HL-60 (cell line): ENCODE data around the gene TINAGL1.

Experiments used
- DNase-seq, 2 experiments: peaks; one replicate each; pipeline ENCODE4 v3.0.0-alpha.2; 2010 to 2020; ENCODE audit warnings: low read depth in 1 of 2, low spot score in 1 of 2
- H3K27ac ChIP-seq: fragments of 250-450 bp; sonication (Bioruptor Pico); replicated peaks from 2 replicates; pipeline ENCODE4 v1.5.1; 2020; ENCODE audit warnings: mild to moderate bottlenecking, moderate library complexity
- H3K27me3 ChIP-seq: fragments of 250-450 bp; sonication (Bioruptor Pico); 2 replicates; pipeline ENCODE4 v1.5.1; 2021; ENCODE audit warnings: mild to moderate bottlenecking, moderate library complexity; ENCODE audit not compliant: insufficient read depth, poor library complexity, severe bottlenecking
- H3K4me3 ChIP-seq: replicated peaks from 2 replicates; pipeline ENCODE4 v1.5.1; 2011; ENCODE audit warnings: mild to moderate bottlenecking, control low read depth, low read length; ENCODE audit not compliant: insufficient read depth
- GABPA ChIP-seq: IDR thresholded peaks from 2 replicates; pipeline ENCODE4 v1.6.1; 2012; ENCODE audit warnings: low read depth
- POLR2AphosphoS5 ChIP-seq: IDR thresholded peaks from 2 replicates; pipeline ENCODE4 v1.6.1; 2012; ENCODE audit warnings: low read depth
- SPI1 ChIP-seq: IDR thresholded peaks from 2 replicates; pipeline ENCODE4 v1.6.1; 2012; ENCODE audit warnings: low read depth, mild to moderate bottlenecking, borderline replicate concordance
- TF ChIP-seq, protein P1 (sequence below): IDR thresholded peaks from one replicate; pipeline ENCODE4 v1.5.1; 2011; ENCODE audit warnings: low read length, control low read depth, inconsistent platforms; ENCODE audit not compliant: insufficient read depth
- TF ChIP-seq, protein P2 (sequence below): IDR thresholded peaks from 2 replicates; pipeline ENCODE4 v1.6.1; 2012; ENCODE audit warnings: low read depth; ENCODE audit not compliant: insufficient replicate concordance

TINAGL1 gene

DNA sequence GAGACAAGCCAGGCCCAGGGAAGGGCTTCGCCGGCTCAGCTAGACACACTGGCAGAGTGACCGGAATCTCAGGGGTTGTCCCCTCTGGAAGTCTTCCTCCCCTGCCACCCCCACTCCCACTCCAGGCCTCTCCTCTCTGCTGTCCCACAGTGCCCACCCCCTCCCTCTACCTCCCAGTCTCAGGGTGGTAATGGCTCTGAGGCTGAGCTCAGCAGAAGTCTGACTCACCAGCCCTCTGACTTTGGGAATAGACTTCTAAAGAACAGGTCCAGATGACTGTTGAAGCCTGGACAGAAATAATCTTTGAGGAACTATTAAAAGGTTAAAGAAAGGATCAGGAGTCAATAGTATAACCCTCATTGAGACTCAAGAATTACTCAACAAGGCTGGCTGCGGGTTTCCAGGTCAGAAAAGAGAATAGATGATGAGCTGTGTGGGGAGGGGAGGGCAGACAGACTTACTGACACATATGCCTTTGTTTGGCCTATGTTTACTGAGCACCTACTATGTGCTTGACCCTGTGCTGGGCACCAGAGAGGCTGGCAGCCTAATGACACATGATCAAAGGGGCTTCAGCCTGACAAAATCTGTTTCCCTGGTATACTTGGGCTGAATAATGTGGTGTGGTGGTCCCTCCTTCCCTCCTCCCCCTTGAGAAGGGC, 49.4 kb downstream of the TINAGL1 start:
- Histone ChIP-seq H3K27ac (no peak overlapping the region), H3K27me3 (no peaks in the 10 kb centered on the region), H3K4me3 (no peak overlapping the region)
- DNase-seq, result no peak
- TF ChIP-seq, protein P1, sequence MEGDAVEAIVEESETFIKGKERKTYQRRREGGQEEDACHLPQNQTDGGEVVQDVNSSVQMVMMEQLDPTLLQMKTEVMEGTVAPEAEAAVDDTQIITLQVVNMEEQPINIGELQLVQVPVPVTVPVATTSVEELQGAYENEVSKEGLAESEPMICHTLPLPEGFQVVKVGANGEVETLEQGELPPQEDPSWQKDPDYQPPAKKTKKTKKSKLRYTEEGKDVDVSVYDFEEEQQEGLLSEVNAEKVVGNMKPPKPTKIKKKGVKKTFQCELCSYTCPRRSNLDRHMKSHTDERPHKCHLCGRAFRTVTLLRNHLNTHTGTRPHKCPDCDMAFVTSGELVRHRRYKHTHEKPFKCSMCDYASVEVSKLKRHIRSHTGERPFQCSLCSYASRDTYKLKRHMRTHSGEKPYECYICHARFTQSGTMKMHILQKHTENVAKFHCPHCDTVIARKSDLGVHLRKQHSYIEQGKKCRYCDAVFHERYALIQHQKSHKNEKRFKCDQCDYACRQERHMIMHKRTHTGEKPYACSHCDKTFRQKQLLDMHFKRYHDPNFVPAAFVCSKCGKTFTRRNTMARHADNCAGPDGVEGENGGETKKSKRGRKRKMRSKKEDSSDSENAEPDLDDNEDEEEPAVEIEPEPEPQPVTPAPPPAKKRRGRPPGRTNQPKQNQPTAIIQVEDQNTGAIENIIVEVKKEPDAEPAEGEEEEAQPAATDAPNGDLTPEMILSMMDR, result no peak
- no peak for TF ChIP-seq GABPA

DNA sequence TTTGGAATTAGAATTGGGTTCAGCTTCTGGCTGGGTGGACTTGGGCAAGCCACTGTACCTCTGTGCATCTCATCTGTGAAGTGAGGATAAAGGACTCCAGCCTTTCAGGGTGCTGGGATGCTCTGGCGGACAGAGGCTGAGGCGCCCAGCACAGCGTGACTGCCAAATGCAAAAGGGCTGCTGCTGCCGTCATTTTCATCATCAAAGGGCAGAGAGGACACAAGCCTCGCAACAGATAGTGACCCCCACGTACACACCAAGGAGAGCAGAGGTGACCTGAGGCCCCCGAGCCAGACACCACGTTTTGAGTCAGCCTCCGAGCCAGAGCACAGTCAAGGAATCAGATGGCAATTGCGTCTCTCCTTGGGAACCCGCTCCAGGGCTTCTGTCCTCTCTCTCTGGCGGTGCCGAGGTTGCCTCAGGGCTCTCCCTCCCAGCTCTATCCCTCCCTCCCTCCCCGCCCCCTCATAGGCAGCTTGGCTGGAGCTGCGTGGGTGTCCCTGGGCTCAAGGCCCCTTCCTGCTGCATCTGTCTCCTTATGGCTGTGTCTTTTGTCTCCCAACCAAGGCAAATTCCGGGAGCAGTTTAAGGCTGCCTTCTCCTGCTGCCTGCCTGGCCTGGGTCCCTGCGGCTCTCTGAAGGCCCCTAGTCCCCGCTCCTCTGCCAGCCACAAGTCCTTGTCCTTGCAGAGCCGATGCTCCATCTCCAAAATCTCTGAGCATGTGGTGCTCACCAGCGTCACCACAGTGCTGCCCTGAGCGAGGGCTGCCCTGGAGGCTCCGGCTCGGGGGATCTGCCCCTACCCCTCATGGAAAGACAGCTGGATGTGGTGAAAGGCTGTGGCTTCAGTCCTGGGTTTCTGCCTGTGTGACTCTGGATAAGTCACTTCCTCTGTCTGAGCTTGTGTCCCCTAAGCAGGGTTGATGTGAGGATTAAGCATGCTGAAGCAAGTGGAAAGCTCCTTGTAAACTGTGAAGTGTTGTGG, 50.2 kb downstream of the TINAGL1 start:
- TF ChIP-seq SPI1, result peak; percentile 34; the same call in 1 of the 2 replicates
- TF ChIP-seq, protein P1, result no peak
- peak in 1 of 2 experiments; percentile 40 for DNase-seq
- H3K27ac ChIP-seq, result no peak overlapping the region
- no peaks in the 10 kb centered on the region for H3K27me3 ChIP-seq
- no peak overlapping the region for H3K4me3 ChIP-seq

DNA sequence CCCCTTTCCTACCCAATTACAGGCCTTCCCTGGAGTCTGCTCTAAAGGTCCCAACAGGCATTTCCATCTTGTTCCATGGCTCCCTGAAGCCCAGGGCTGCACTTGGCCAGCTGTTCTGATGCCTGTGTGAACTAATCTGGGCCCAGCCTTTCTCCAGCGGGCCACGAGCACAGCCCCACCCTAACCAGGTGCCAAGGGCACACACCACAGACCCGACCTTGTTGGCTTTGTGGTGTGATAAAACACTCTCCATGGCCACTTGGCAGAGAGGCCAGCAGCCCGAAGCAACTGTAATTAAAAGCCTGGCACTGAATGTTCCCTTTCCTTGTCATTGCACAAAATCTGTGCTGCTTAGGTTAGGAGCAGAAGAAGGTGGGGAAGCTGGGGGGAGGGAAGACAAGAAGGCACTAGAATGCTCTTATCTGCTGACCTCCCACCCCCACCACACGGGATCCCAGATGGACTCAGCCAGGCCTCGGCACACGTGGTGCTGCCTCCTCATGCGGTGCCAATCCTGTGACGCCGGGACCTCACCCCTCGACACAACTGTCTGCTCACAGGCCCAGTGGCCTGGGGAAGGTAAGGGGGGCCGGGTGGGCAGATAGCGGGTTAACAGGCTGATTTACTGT, 51.1 kb downstream of the TINAGL1 start:
- TF ChIP-seq GABPA (no peak), SPI1 (no peak), POLR2AphosphoS5 (no peak)
- TF ChIP-seq, protein P2, sequence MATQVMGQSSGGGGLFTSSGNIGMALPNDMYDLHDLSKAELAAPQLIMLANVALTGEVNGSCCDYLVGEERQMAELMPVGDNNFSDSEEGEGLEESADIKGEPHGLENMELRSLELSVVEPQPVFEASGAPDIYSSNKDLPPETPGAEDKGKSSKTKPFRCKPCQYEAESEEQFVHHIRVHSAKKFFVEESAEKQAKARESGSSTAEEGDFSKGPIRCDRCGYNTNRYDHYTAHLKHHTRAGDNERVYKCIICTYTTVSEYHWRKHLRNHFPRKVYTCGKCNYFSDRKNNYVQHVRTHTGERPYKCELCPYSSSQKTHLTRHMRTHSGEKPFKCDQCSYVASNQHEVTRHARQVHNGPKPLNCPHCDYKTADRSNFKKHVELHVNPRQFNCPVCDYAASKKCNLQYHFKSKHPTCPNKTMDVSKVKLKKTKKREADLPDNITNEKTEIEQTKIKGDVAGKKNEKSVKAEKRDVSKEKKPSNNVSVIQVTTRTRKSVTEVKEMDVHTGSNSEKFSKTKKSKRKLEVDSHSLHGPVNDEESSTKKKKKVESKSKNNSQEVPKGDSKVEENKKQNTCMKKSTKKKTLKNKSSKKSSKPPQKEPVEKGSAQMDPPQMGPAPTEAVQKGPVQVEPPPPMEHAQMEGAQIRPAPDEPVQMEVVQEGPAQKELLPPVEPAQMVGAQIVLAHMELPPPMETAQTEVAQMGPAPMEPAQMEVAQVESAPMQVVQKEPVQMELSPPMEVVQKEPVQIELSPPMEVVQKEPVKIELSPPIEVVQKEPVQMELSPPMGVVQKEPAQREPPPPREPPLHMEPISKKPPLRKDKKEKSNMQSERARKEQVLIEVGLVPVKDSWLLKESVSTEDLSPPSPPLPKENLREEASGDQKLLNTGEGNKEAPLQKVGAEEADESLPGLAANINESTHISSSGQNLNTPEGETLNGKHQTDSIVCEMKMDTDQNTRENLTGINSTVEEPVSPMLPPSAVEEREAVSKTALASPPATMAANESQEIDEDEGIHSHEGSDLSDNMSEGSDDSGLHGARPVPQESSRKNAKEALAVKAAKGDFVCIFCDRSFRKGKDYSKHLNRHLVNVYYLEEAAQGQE, result no peak
- TF ChIP-seq, protein P1, result no peak
- DNase-seq, result no peak
- Histone ChIP-seq H3K4me3 (no peak overlapping the region), H3K27me3 (no peaks in the 10 kb centered on the region), H3K27ac (no peak overlapping the region)

DNA sequence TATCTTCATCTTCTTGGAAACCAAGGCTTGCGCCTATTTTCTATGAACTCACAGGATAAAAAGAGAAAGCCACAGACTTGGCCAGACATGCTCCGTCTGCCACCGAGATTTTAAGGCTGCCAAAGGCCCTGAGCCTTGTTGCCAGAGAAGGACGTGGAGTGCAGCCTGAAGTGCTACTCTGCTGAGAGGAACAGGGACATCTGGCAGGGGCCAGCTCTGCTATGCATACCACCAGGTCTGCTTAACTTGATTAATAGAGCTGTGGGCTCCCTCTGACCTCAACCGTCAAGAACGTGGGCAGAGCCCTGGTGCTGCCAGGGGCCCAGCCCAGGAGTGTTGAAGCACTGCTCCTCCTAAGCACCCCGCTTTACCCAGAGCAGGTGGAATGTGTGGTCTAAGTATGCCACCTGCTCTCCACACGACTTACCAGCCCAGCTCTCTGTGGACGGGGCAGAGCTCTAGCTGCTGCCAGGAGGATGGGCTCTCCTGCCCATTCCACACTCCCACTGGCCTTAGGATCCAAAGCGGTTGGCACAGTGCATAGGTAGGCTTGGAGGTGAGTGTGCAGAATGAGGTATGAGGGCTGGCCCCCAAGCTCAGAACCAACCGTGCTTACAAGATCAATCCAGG, 51.7 kb downstream of the TINAGL1 start:
- no peak for DNase-seq
- Histone ChIP-seq H3K27ac (no peak overlapping the region), H3K4me3 (no peak overlapping the region), H3K27me3 (no peaks in the 10 kb centered on the region)
- TF ChIP-seq, protein P2, result no peak
- TF ChIP-seq, protein P1, result no peak
- TF ChIP-seq SPI1 (no peak), GABPA (no peak), POLR2AphosphoS5 (no peak)
